Epithelial cell of esophagus (primary cell): Measurements from ENCODE around the gene IQSEC2.
A peak's percentile ranks its signal among the peaks of the same experiment; 100 is the strongest.

Experiments
- DNase-seq: peaks from one replicate; pipeline ENCODE4 v3.0.0; 2010; ENCODE audit warnings: low read depth
- H3K4me3 ChIP-seq: 2 replicates; pipeline ENCODE4 v1.5.1; 2011; ENCODE audit warnings: mild to moderate bottlenecking, low read length, control low read depth
- TF ChIP-seq, protein P1 (sequence below): IDR thresholded peaks from 2 replicates; pipeline ENCODE4 v1.5.1; 2011; ENCODE audit warnings: low read depth, mild to moderate bottlenecking, low read length, control low read depth, inconsistent platforms; ENCODE audit not compliant: insufficient read depth; ENCODE audit errors: missing control alignments

The IQSEC2 gene

DNA sequence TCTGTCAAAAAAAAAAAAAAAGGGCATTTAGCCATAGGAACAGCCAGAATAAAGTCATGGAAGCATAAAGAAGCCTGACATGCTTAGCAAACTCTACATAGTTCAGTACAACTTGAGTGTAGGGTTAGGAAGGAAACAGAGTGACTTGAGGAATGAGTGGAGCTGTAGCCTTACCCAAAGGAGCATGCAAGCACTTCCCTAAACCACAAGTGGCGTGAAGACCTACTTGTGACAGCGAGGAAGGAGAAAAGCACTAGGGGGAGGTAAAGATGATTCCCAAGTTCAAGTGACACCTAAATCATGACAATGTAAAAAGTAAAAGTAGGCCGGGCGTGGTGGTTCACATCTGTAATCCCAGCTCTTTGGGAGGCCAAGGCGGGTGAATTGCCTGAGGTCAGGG, 21.8 kb upstream of the IQSEC2 start:
- DNase-seq, result no peak
- TF ChIP-seq, protein P1, sequence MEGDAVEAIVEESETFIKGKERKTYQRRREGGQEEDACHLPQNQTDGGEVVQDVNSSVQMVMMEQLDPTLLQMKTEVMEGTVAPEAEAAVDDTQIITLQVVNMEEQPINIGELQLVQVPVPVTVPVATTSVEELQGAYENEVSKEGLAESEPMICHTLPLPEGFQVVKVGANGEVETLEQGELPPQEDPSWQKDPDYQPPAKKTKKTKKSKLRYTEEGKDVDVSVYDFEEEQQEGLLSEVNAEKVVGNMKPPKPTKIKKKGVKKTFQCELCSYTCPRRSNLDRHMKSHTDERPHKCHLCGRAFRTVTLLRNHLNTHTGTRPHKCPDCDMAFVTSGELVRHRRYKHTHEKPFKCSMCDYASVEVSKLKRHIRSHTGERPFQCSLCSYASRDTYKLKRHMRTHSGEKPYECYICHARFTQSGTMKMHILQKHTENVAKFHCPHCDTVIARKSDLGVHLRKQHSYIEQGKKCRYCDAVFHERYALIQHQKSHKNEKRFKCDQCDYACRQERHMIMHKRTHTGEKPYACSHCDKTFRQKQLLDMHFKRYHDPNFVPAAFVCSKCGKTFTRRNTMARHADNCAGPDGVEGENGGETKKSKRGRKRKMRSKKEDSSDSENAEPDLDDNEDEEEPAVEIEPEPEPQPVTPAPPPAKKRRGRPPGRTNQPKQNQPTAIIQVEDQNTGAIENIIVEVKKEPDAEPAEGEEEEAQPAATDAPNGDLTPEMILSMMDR, result no peak
- no peak overlapping the region for H3K4me3 ChIP-seq

DNA sequence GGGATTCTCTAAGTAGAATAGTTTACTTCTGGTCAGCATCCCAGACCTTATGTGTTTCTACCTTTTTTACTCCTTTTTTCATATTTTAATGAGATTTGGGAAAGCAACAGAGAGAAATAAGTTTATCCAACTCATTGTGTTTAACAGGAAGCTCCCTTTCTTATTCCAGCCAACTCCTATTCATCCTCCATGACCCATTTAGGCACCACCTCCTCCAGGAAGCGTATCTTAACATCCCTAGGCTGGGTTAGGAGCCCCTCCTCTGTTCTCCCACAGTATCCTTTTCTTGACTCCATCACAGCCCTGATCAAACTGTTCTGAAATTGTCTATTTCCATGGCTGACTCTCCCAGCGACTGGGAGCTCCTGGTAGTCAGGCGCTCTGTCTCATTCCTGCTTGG, 18.8 kb upstream of the IQSEC2 start:
- TF ChIP-seq, protein P1, result no peak
- no peak for DNase-seq

DNA sequence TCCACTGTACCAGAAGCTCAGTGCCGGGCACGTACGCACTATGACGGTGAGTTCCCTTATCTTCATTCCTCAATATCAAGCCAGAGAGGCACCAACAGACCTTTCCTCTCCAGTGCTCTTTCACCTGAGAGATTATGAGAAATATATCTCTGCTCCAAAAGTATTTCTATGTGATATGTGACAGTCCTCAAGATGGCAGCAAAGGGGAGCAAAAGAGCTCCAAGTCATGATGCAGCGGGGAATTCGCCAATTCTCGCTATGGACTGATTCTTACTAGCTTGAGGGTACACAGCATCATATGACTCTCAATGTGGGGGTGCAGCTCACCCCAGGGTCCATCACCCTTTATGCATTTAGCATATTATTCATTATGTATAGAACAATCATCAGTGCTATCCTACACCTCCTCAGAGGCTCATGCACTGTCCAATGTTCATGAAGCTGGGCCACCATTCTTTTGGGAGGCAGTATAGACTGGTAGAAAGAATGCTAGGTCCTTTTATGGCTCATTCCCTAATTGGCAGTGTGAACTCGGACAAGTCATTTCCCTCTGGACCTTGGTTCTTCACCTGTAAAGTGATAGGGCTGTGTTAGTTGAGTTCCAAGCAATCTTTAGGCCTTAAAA, 12.8 kb upstream of the IQSEC2 start:
- no peak overlapping the region for H3K4me3 ChIP-seq
- DNase-seq, result peak; percentile 9
- TF ChIP-seq, protein P1, result no peak

More for the DNA sequence above, 18.8 kb upstream of the IQSEC2 start:
- H3K4me3 ChIP-seq, result no peak overlapping the region

DNA sequence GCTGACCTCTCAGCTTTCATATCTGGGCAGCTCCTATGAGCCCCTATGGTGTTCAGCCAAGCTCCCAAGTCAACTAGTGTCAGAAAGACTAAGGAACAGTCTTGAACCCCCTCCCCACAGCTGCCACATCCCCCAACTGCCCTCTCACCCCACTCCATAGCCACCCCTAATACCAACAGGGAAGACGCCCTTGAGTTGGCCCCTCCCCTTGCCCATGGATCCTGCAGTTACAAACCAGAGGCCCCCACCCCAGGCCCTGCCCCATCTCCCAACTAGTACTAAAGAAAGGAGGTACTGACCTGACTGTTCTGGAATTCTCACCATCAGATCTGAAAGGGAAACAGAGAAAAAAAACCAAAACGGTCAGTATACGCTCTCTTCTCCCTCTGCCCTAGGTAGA, 10.2 kb upstream of the IQSEC2 start:
- no peak overlapping the region for H3K4me3 ChIP-seq
- DNase-seq, result no peak
- TF ChIP-seq, protein P1, result no peak

DNA sequence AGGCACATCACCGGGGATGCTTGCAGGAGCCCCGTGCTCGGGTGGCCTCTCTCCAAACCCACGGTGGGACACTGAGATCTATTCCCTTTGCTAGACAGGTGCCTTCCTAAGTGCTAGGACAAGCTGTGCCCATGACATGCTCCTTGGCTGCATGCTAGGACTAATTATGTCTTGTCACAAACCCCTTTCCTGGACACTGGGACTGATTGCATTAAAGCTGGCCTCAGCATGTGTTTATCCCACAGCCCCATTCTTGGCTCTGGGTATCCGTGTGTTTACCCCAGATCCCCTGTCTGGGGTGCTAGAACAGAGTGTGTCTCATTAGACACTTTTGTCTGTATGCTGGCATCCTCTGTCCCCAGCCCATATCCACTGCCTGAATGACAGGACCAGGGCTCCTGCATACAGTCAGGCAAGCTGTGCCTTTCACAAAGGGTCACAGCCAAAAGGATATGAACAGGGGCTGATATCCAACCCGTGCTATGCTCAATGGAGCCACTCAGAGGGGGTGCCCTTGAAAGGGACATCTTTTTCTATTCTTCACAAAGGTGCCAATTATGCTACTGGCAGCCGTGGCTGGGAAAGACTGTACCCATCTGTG, 9.2 kb upstream of the IQSEC2 start:
- H3K4me3 ChIP-seq, result no peak overlapping the region
- DNase-seq, result no peak
- TF ChIP-seq, protein P1, result no peak

DNA sequence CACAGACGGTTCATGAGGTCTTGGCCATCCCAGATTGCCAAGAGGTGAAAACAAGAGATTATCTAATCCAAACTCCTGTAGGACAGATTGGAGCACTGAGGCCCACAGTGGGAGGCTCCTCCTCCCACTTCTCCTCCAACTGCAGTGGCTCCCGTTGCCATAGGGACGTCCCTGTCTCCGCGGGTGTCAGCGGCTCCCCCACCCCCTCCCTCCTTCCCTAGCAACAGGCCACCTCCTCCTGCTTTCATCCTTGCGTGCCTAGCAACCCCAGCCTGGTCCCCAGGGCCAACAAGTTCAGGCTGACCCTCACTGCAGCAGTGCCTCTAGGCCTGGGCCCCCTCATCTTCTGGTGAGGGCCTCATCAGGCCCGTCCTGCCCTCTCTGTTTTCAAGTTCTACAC, 6.8 kb upstream of the IQSEC2 start:
- TF ChIP-seq, protein P1, result no peak
- DNase-seq, result no peak
- no peak overlapping the region for H3K4me3 ChIP-seq
